GM12801 (cell line): ENCODE data around the gene BCAN.

Experiments used
- CTCF ChIP-seq: IDR thresholded peaks from one replicate; pipeline ENCODE4 v1.5.1; 2011; ENCODE audit warnings: control low read depth; ENCODE audit not compliant: insufficient read length; ENCODE audit errors: extremely low read depth

BCAN gene

GRCh38 chr1:156641761-156642264 lies at the start of gene BCAN:
BCAN (plus strand) TSS chr1:156642117; CDS start chr1:156646055, 3,938 bp downstream.
- no peak for TF ChIP-seq CTCF

GRCh38 chr1:156592158-156592909 lies 49.6 kb upstream of the BCAN start:
- TF ChIP-seq CTCF, result no peak

- no peak for TF ChIP-seq CTCF
Observed at GRCh38 chr1:156592910-156593660, 48.8 kb upstream of the BCAN start.

GRCh38 chr1:156593661-156593989 lies 48.3 kb upstream of the BCAN start:
- no peak for TF ChIP-seq CTCF

GRCh38 chr1:156594190-156594589 lies 47.7 kb upstream of the BCAN start:
- no peak for TF ChIP-seq CTCF

GRCh38 chr1:156595016-156595415 lies 46.9 kb upstream of the BCAN start:
- no peak for TF ChIP-seq CTCF

GRCh38 chr1:156596426-156596825 lies 45.5 kb upstream of the BCAN start:
- TF ChIP-seq CTCF, result no peak
